ENCODE measurements around the gene RAB29.

DNA sequence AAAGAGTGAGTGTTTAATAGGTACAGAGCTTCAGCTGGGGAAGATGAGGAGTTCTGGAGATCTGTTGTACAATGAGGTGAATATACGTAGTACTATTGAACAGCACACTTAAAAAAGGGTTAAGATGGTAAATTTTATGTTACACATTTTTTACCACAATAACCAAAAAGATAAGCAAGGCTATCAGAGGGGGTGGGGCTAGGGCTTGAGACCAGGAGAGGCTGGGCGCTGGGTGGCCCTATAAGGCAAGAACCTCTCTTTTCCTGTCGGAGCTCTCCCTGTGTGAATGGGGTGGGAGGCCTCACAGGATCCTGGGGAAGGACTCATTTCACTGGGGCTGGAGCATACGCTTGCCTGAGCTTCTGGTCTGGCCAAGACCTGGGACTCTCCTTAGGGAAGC lies 28.7 kb upstream of the RAB29 start:
- TF ChIP-seq FOXM1 (IDR thresholded peaks at IDR 0.05; ENCODE audit: borderline replicate concordance, low read depth): no peak
- TF ChIP-seq YY1 (IDR thresholded peaks at IDR 0.05; ENCODE audit: low read depth): no peak
- no peak for TF ChIP-seq MAX (IDR thresholded peaks at IDR 0.05)
- no peak for TF ChIP-seq TAF1 (IDR thresholded peaks at IDR 0.05; ENCODE audit: low read depth)
- no peak for TF ChIP-seq EP300 (IDR thresholded peaks at IDR 0.05; ENCODE audit: borderline replicate concordance)
- TF ChIP-seq CREB1 (IDR thresholded peaks at IDR 0.05; ENCODE audit: low read depth): no peak
- TF ChIP-seq CEBPB (IDR thresholded peaks at IDR 0.05): no peak
- TF ChIP-seq, protein P1, sequence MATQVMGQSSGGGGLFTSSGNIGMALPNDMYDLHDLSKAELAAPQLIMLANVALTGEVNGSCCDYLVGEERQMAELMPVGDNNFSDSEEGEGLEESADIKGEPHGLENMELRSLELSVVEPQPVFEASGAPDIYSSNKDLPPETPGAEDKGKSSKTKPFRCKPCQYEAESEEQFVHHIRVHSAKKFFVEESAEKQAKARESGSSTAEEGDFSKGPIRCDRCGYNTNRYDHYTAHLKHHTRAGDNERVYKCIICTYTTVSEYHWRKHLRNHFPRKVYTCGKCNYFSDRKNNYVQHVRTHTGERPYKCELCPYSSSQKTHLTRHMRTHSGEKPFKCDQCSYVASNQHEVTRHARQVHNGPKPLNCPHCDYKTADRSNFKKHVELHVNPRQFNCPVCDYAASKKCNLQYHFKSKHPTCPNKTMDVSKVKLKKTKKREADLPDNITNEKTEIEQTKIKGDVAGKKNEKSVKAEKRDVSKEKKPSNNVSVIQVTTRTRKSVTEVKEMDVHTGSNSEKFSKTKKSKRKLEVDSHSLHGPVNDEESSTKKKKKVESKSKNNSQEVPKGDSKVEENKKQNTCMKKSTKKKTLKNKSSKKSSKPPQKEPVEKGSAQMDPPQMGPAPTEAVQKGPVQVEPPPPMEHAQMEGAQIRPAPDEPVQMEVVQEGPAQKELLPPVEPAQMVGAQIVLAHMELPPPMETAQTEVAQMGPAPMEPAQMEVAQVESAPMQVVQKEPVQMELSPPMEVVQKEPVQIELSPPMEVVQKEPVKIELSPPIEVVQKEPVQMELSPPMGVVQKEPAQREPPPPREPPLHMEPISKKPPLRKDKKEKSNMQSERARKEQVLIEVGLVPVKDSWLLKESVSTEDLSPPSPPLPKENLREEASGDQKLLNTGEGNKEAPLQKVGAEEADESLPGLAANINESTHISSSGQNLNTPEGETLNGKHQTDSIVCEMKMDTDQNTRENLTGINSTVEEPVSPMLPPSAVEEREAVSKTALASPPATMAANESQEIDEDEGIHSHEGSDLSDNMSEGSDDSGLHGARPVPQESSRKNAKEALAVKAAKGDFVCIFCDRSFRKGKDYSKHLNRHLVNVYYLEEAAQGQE (IDR thresholded peaks at IDR 0.05; ENCODE audit: low read depth): no peak
- no peak for TF ChIP-seq ZBTB7A (IDR thresholded peaks at IDR 0.05; ENCODE audit: low read depth)
- TF ChIP-seq, protein P2, sequence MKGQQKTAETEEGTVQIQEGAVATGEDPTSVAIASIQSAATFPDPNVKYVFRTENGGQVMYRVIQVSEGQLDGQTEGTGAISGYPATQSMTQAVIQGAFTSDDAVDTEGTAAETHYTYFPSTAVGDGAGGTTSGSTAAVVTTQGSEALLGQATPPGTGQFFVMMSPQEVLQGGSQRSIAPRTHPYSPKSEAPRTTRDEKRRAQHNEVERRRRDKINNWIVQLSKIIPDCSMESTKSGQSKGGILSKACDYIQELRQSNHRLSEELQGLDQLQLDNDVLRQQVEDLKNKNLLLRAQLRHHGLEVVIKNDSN (IDR thresholded peaks at IDR 0.05): no peak
- no peak for TF ChIP-seq TCF12 (IDR thresholded peaks at IDR 0.05; ENCODE audit: low read depth)
- no peak for TF ChIP-seq TEAD4 (IDR thresholded peaks at IDR 0.05)

Measured in Ishikawa (cell line).